ENCODE results near the gene SLC8A3. TPM values are rescaled to one million over a fixed set of nuclear protein-coding genes. Genes with fewer than 3 reads are reported as not detected.

Gene SLC8A3
- total RNA-seq, 1 donor from 2014 or later, result 0.14 TPM

GRCh38 chr14:70133461-70133860 lies 55.3 kb downstream of the SLC8A3 start:
- DNase-seq (ENCODE audit: missing footprints) (no peak), ATAC-seq (no peak)
- intact Hi-C loops (cut with DNase I), result no loop called here

- DNase-seq (ENCODE audit: missing footprints) (no peak), ATAC-seq (no peak)
- intact Hi-C loops (cut with DNase I), result no loop called here
Measured at GRCh38 chr14:70130482-70130881, 58.3 kb downstream of the SLC8A3 start.

GRCh38 chr14:70127186-70127585 lies 61.6 kb downstream of the SLC8A3 start:
- no peak for ATAC-seq
- intact Hi-C loops (cut with DNase I), result no loop called here
- DNase-seq (ENCODE audit: missing footprints), result no peak

GRCh38 chr14:70123796-70124195 lies 65.0 kb downstream of the SLC8A3 start:
- intact Hi-C loops (cut with DNase I), result no loop called here
- ATAC-seq, result no peak

GRCh38 chr14:70121521-70121920 lies 67.2 kb downstream of the SLC8A3 start:
- intact Hi-C loops (cut with DNase I), result no loop called here
- DNase-seq (ENCODE audit: missing footprints) (no peak), ATAC-seq (no peak)

More at GRCh38 chr14:70123796-70124195, 65.0 kb downstream of the SLC8A3 start:
- no peak for DNase-seq (ENCODE audit: missing footprints)

GRCh38 chr14:70118064-70118463 lies 70.7 kb downstream of the SLC8A3 start:
- no peak for DNase-seq (ENCODE audit: missing footprints)
- intact Hi-C loops (cut with DNase I), result no loop called here

GRCh38 chr14:70116278-70116677 lies 72.5 kb downstream of the SLC8A3 start:
- intact Hi-C loops (cut with DNase I), result no loop called here
- no peak for ATAC-seq
- DNase-seq (ENCODE audit: missing footprints), result no peak

More at GRCh38 chr14:70118064-70118463, 70.7 kb downstream of the SLC8A3 start:
- ATAC-seq, result no peak

- ATAC-seq (no peak), DNase-seq (ENCODE audit: missing footprints) (no peak)
- intact Hi-C loops (cut with DNase I), result no loop called here
Measured at GRCh38 chr14:70114621-70115156, 74.1 kb downstream of the SLC8A3 start.

GRCh38 chr14:70113211-70113610 lies 75.5 kb downstream of the SLC8A3 start:
- DNase-seq (ENCODE audit: missing footprints), result no peak
- ATAC-seq, result no peak
- intact Hi-C loops (cut with DNase I), result no loop called here

GRCh38 chr14:70108419-70108818 lies 80.3 kb downstream of the SLC8A3 start:
- intact Hi-C loops (cut with DNase I), result no loop called here

GRCh38 chr14:70107309-70107708 lies 81.4 kb downstream of the SLC8A3 start:
- ATAC-seq (no peak), DNase-seq (ENCODE audit: missing footprints) (no peak)
- intact Hi-C loops (cut with DNase I), result no loop called here

More at GRCh38 chr14:70108419-70108818, 80.3 kb downstream of the SLC8A3 start:
- DNase-seq (ENCODE audit: missing footprints) (no peak), ATAC-seq (no peak)

GRCh38 chr14:70100071-70100470 lies 88.7 kb downstream of the SLC8A3 start:
- DNase-seq (ENCODE audit: missing footprints) (no peak), ATAC-seq (no peak)
- intact Hi-C loops (cut with DNase I), result no loop called here

GRCh38 chr14:70098250-70098809 lies 90.4 kb downstream of the SLC8A3 start:
- ATAC-seq (peak; percentile 10), DNase-seq (ENCODE audit: missing footprints) (no peak)
- intact Hi-C loops (cut with DNase I), result no loop called here

- intact Hi-C loops (cut with DNase I), result no loop called here
- ATAC-seq, result peak; percentile 34
- DNase-seq (ENCODE audit: missing footprints), result no peak
Measured at GRCh38 chr14:70097576-70098249, 91.0 kb downstream of the SLC8A3 start.

- DNase-seq (ENCODE audit: missing footprints) (no peak), ATAC-seq (no peak)
- intact Hi-C loops (cut with DNase I), result no loop called here
Measured at GRCh38 chr14:70096866-70097265, 91.9 kb downstream of the SLC8A3 start.

- intact Hi-C loops (cut with DNase I), result no loop called here
- no peak for DNase-seq (ENCODE audit: missing footprints)
- no peak for ATAC-seq
Measured at GRCh38 chr14:70094631-70095030, 94.1 kb downstream of the SLC8A3 start.

GRCh38 chr14:70094106-70094505 lies 94.6 kb downstream of the SLC8A3 start:
- intact Hi-C loops (cut with DNase I), result no loop called here
- DNase-seq (ENCODE audit: missing footprints), result no peak
- ATAC-seq, result no peak

- ATAC-seq (no peak), DNase-seq (ENCODE audit: missing footprints) (no peak)
- intact Hi-C loops (cut with DNase I), result no loop called here
Measured at GRCh38 chr14:70093156-70093555, 95.6 kb downstream of the SLC8A3 start.

GRCh38 chr14:70087380-70087697 lies 101.4 kb downstream of the SLC8A3 start:
- no peak for DNase-seq (ENCODE audit: missing footprints)
- intact Hi-C loops (cut with DNase I), result loop anchor here (5.0 kb wide), 1 partner anchor 230 kb away; no protein-coding TSS in a partner anchor
- ATAC-seq, result no peak

- intact Hi-C loops (cut with DNase I), result loop anchor here (5.0 kb wide), 1 partner anchor 230 kb away; no protein-coding TSS in a partner anchor
- no peak for DNase-seq (ENCODE audit: missing footprints)
- ATAC-seq, result no peak
Measured at GRCh38 chr14:70086685-70087379, 101.9 kb downstream of the SLC8A3 start.
